Activated CD4-positive, alpha-beta T cell treated with anti-CD3 and anti-CD28 coated beads for 4 hours (primary cell): Measurements from ENCODE around the gene IER2.

Source experiments
- DNase-seq, 2 donors: peaks; one replicate each; pipeline ENCODE4 v3.0.0-alpha.2; 2020

The IER2 gene

GRCh38 chr19:13118424-13119193 is 31.6 kb upstream of the IER2 start:
- peak; percentile 59 to 68 for DNase-seq

DNA sequence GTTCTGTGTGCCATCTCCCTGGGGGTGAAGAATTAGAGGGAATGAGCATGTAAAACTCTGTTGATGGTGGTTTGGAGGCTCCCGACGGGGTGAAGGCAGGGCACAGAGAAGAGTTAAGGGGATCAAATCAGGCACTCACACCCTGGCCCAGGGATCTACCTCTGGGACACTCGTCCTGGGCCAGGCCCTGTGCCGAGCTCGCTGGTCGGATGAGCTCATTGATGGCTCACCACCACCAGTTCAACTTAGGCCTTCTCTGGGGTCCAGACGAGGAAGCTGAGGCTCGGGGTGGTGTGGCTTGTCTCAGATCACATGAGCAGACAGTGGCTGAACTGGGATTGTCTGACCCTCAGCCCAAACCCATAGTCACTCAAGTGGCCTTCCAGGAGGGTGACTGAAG is 30.6 kb upstream of the IER2 start:
- no peak for DNase-seq

- DNase-seq, result no peak
These were observed 30.2 kb upstream of the IER2 start for GRCh38 chr19:13120031-13120430.

DNA sequence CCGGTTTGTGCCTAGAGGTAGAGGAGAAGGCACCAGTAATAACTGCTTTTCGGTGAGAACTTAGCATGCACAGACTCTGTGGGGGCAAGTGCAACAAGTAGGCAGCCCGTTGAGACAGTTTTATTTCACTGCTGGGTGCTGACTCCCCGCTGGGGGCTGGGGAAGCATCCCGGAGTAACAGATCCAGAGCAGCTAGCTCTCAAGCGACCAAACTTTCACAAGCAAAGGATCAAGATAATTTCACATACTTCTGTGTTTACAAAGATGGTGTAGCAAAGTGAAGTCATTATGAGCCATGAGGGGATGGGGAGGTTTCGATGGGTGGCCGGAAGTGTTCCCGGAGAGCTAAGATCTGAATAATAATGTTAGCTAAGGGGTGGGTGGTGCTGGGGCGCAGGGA is 29.4 kb upstream of the IER2 start:
- DNase-seq, result no peak

DNA sequence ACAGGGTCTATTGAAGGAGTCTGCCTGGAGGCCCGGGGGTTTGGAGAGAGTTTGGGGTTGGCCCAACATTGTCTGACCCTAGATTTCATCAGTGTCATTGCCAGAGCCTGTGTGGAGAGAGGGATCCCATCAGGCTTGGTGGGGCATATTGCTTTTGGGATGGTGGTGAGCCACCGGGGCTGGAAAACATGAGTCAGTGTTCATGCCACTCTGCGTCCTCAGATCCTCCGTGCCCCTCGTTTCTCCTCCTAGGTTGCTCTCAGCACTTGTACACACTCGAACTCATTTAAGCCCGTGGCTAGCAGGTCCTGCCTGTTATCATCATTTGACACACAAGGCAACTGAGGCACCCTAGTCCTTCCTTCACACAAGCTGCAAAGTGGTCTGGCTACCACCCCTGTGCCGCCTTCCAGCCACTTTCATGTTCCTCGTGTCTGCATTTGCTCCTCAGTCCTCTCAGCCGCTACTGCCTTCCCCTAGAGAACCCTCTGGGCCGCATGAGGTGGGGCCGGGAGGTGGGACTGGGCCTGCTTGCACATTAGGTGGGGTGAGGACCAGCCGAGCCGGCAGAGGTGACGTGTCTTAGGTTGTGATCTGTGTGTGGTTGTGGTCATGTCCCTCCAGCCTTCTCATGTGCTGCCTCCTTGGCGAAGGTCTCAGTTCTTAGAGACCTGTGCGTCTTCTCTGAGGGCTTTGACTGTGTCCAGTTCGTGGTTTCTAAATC is 28.5 kb upstream of the IER2 start:
- no peak for DNase-seq

GRCh38 chr19:13122275-13122878 is 27.8 kb upstream of the IER2 start:
- DNase-seq, result no peak

DNA sequence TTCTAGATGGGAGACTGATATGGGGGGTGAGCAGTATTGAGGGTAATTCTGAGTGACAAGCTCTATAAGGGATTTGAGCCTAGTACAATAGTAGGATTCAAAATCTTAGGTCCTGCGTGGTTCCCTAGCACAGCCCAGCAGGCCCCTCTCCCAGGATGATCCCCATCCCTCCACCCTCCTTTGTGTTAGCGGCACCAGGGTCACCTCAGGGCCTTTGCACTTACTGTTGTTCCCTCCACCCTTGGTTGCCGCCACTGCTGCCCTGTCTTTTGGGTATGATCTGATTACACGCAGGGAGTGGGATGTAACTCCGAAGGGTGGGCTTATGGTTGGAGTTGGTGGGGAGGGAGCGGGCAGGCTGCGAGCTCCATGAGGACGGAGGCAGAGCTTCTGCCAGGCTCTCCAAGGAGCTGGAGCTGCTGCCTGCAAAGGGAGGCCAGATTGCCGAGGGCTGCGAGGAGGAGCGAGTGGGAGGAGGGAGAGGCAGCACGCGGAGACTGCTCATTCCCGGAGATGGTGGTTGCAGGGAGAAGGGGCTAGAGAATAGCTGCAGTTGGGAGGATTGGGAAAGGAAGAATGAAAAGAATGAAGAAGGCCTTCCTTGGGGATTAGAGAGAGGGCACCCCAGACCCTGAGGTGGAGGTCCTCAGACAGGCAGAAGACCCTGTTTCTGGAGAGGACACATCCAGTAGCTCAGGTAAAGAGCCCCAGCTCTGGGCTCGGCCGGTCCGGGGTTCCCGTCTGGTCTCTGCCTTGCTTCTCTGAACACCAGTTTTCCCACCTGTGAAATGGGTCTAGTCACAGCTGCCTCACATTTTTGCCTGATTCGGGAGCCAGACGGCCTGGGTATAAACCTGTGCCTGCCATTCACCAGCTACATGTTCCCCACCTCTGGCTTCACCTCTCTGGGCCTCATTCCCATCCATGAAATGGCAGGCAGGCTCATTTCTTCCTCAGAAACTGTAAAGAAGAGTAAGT is 26.9 kb upstream of the IER2 start:
- no peak for DNase-seq

DNA sequence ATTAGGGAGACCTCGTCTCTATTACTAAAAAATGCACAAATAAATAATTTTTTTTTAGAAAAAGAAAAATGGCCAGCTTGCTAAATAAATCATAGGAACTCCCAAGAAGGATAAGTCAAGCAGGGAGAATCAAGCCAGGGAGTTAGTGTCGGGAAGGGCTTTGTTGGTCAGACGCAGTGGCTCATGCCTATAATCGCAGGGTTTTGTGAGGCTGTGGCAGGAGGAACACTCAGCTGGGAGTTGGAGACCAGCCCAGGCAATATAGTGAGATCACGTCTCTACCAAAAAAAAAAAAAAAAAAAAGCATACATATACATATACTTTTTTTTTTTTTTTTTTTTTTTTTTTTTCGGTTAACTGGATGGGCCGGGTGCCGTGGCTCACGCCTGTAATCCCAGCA is 23.2 kb upstream of the IER2 start:
- DNase-seq, result no peak

GRCh38 chr19:13127811-13128575 is 22.2 kb upstream of the IER2 start:
- no peak for DNase-seq

- no peak for DNase-seq
These were observed 21.6 kb upstream of the IER2 start for GRCh38 chr19:13128583-13128982.

DNA sequence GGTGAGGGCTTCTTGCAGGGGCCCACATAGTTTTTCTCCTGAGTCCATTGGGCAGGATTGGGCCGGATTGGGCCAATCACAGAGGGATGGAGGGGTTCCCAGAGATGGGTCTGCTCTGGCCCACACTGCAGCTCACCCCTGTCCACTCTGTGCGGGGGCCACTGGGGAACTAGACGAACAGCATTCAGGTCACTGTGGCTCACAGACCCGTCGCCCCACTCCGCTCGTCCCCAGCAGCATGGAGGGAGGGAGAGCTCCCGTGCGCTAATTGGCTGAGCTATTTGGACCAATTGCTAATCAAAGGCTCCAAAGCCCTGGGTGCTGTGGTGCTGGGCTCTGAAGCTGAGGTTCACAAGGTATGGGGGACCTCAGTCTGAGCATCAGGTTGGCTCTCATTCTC is 20.8 kb upstream of the IER2 start:
- DNase-seq, result no peak

DNA sequence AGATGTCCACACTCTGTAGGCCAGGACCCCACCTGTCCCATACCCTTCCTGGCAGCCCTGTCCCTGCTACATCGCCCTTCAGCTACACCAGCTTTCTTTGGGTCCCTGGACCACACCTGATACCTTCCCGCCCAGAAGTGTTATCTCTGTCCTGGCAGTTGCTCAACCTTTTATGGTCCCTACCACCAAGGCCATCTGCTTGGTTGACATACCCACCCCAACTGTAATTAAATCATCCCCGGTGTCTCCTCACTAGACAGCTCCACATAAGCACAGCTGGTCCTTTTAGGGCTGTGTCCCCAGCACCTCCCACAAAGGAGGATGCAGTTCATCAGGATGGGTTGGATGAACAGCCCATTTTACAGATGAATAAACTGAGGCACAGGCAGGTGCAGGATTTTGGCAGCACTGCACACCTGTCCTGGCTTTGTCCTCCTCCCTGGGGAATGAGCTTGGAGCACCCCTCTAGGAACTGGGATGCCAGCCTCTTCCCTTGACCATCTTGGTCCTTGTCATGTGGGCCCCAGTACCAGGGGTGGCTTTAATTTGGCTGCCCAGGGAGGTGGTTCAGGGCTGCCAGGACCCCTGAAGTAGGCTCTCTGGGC is 19.2 kb upstream of the IER2 start:
- DNase-seq, result no peak

DNA sequence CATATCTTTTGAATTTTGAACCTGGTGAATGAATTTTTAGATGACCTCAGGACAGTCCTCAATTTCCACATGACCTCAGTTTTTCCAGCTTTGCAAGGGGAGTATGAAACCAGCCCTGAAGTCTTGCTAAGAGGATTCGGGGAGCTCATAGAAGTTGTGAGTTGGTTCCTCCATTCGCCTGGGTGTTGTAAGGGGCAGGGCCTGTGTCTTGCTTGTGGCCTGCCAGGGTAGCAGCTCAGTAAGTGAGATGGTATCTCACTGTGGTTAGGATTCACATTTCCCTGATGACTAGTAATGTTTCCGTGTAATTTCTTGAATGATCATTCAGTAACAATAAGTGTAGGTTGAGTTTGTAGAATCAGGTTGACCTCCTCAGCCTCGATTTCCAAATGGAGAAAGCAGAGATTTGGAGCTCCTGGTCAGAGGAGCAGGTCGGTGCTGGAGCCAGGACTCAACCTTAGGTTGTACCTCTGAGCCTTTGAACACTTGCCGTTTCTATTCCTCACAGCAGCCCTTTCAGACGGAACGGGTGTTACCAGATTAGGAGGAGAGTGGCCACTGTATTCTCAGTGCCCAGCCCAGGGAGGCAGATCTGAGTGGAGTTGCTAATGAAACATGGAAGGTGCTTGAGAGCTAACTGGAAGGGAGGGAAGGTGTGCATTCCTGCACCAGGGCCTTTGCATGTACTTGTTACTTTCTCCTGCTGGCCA is 17.6 kb upstream of the IER2 start:
- DNase-seq, result peak; percentile 57 to 64

GRCh38 chr19:13133241-13133870 is 16.9 kb upstream of the IER2 start:
- no peak for DNase-seq

DNA sequence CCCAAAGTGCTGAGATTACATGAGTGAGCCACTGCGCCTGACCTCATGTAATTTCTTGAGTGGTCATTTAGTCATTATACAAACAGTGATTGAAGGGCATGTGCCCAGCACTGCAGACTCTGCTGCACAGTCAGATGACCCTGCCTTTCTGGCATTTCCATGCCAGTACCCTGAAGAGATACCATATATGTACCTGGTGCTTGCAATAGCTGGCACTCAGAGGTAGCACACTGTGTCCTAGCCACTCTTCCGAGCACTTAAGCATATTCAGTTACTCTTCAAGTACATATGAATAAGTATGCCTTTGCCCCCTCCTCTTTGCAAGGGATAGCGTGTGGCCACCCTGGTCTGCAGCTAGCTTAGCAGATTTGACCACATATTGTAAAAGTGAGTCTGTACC is 15.6 kb upstream of the IER2 start:
- no peak for DNase-seq

DNA sequence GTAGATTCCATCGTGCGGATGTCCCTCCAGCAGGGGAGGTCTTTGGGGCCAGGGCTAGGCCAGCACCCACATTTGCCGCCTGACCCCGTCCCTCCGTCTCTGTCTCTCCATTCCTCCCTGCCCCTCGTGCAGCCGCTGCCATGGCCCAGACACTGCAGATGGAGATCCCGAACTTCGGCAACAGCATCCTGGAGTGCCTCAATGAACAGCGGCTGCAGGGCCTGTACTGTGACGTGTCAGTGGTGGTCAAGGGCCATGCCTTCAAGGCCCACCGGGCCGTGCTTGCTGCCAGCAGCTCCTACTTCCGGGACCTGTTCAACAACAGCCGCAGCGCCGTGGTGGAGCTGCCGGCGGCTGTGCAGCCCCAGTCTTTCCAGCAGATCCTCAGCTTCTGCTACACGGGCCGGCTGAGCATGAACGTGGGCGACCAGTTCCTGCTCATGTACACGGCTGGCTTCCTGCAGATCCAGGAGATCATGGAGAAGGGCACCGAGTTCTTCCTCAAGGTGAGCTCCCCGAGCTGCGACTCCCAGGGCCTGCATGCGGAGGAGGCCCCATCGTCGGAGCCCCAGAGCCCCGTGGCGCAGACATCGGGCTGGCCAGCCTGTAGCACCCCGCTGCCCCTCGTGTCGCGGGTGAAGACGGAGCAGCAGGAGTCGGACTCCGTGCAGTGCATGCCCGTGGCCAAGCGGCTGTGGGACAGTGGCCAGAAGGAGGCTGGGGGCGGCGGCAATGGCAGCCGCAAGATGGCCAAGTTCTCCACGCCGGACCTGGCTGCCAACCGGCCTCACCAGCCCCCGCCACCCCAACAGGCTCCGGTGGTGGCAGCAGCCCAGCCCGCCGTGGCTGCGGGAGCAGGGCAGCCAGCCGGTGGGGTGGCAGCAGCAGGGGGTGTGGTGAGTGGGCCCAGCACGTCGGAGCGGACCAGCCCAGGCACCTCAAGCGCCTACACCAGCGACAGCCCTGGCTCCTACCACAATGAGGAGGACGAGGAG is 14.8 kb upstream of the IER2 start:
- no peak for DNase-seq

GRCh38 chr19:13137290-13137794 is 12.9 kb upstream of the IER2 start:
- DNase-seq, result no peak

DNA sequence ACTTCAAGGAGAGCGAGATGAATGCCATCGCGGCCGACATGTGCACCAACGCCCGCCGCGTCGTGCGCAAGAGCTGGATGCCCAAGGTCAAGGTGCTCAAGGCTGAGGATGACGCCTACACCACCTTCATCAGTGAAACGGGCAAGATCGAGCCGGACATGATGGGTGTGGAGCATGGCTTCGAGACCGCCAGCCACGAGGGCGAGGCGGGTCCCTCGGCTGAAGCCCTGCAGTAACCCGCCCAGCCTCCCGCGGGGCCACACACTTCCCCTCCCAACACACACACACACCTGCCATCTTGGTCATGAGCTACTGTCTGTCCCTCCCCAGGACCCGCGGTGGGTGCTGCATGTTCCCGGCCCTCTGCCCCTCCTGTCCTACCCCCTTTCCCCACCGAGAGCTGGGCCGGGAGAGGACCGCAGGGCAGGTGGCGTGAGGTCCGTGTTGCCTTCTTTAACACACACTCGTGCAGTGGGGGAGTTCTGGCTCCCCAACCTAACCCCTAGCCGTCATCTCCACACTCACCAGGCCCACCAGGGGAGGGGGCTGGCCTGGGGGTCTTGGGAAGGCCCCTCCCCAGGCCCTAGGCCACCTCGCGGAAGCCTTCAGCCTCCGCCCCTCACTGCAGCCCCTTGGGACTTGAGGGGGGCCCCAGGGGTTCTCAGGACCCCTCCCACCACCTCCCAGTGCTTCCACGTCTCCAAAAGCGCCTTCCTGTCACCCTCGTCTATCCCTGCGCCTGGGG is 11.9 kb upstream of the IER2 start:
- DNase-seq, result no peak

GRCh38 chr19:13138916-13139198 is 11.4 kb upstream of the IER2 start:
- no peak for DNase-seq
